GM18498 (cell line): ENCODE data around the gene OSBPL2.

Source experiments
- ATAC-seq: cut with Tn5 transposase; IDR thresholded peaks from one replicate; pipeline ENCODE4 v1.9.1; 2021; ENCODE audit warnings: mild to moderate bottlenecking, moderate library complexity; ENCODE audit not compliant: unreplicated experiment

Gene OSBPL2

DNA sequence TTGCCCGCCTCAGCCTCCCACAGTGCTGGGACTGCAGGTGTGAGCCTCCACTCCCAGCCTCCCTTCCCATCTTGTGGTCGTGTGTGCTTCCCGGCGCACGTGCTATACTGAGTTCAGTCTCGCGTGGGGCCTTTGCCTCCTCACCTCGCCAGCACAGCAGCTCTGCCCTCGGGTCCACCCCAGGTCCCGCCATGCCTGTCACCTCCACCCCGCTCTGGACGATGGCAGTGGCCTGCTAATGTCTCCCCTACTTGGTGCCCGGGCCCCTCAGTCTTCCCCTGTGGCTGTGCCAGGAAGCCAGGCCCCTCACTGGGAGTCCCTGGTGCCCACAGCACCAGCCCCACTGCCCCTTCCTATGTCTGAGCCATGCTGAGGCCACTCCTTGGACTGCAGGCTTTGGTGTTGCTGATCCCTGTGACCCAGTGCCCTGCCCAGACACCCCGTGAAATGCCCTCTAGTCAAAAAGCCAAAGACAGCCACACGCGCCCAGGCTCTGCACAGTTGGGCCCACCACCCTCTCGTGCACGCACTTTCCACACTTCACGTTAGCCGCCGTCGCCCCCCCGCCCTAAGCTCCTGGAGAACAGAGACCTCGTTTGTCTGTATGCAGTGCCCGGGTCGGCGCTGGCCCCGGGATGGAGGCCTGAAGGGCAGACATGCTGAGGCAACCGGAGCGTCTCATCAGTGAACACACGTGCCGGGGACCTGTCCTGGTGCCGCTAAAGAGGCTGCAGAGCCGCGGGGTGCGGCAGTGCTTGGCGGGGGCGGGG lies 32.5 kb upstream of the OSBPL2 start:
- no peak for ATAC-seq

DNA sequence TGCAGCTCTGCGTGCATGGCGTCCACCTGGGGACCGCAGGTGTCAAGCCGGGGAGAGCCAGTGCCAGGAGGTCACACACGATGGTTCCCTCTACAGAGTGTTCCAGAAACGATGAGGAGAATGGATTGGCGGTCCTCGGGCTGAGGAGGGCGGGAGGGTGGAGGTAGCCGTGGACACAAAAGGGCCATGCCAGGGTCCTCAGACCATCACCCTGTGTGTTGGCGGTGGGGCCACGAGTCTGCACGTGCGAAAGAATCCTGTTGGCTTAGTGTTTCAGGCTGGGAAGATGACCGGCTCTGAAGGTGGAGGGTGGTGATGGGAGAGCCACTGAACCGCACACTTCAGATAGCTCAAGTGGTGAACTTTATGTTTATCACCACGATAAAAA lies 31.9 kb upstream of the OSBPL2 start:
- ATAC-seq: no peak

DNA sequence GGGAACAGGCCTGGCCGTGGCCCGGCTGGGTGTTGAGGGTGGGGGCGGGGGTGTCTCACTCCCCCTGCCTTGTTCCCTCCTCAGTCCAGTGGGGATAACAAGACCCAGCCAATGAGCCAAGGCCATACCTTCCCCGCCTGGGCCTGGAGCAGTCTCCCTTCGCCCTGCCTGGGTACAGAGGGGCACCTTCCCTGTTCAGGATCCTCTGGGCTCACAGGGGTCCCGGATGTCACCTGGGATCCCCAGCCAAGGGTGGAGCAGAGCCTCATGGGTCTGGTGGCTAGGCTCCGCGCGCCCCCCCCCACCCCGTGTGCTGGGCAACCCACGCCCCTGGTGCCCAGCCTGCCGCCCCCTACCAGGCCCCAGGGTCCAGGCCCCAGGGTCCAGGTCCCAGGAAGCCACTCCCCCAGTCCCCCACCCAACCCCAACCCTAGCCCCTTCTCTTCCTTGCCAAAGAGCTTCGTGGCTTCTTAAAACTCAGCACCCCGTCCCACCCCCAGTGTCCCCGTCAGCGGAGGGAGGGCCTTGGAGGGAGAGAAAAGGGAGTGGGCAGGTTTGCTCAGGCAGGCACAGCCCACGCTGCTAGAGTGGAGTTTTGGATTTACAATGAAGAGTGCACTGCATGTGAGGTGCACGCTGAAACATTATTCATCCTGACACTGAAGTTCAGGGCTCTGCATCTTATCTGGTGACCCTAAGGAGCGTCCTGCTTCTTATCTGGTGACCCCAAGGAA lies 30.1 kb upstream of the OSBPL2 start:
- ATAC-seq: no peak

DNA sequence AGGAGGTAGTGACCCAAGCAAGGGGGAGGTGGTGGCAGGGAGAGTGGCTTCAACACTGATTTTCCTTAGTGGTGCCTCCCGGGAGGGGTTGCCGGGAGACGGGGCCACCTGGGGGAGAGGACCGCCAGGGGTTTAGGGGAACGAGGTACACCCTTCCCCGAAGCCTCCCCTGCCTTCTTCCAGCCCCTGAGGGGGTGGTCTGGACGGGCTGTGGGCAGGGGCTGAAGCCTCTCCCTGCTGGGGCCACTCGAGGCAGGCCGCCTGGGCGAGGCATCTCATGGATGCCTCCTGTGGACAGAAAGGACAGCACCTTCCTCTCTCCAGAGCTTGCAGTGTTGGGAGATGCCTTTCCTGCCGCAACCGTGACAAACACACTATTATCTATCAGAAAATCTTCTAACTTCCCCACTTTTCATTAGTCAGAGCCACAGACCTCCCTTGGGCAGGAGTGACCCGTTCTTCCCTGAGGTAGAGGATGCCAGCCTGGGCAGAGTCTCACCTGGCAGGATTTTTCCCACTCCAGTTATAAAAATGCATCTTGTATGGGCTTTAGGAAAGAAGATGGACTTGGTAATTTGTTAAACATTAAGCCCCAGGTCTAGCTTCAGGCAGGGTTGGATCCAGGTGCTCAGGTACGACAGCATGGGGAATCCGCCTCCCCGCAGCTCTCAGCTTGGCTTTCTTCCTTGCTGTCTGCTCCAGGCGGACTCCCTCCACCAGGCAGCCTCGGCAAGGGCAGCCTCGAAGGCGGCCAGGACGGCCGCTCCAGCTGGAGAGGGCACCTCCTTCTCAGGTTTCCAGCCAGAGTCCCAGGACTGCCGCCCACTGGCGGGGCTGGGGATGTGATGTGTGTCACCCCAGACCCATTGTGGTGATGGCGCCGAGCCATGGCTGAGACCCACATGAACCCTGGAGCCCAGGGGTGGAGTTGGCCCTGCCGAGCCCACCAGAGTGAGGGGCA lies 29.2 kb upstream of the OSBPL2 start:
- no peak for ATAC-seq

DNA sequence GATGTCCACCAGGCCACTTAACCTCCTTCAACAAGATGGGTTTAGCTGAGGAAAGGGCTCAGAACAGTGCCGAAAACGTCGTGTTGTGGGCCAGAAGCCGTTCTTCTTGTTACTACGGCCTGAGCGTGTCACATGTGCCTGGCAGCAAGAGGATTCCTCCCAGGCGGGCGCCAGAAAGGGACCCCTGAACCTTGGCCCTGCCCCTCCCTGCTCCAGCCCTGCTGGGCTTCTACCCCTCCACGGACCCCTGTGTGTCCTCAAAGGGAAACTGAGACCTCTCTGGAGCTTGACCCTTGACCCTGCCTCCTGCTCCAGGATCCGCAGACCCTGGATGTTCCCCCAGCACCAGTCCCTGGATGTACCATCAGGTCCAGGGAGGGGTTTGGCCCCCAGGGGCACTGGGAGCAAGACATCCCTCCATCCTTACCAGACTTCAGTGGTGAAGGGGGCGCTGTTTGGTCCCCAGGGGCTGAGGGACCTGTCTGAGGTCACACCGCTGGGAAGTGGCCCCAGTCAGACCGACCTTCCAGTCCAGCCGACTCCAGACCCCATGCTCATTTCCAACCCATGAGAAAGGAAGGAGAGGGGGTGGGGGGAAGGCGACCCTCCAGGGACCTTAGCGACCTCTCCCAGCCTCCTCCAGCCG lies 28.3 kb upstream of the OSBPL2 start:
- ATAC-seq: no peak

DNA sequence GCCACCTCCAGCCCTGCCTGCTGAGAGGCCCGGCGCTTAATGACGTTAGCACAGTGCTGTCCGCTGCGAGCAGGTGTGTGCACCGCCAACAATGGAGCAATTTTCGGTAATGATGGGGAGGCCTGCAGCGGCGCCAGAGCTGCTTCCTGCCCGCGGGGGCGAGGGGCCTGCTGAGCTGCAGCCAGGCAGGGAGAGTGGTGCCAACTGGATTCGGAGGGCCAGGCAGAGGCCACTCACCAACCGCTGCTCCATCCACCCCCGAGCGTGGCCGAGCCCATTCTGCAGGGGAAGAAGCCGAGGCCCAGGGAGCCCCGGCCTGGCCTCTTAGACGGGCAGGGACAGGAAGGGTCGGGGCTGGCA lies 27.8 kb upstream of the OSBPL2 start:
- ATAC-seq: no peak

DNA sequence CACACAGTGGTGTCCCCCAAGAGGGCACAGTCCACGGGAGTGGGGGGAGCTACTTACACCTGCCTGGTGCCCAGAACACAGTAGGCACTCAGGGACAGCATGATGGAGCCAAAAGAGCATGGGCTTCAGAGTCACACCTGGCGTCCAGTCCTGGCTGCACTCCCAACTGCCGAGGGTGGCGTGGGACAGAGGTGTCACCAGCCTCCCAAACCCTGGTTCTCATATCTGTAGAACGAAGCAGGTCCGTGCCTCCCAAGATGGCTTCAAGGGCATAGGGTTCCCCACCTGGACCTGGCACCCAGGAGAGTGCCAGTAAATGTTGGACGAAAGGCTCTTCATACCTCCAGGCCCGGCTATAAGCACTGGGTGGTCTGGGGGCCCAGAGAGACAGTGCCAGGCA lies 27.1 kb upstream of the OSBPL2 start:
- ATAC-seq: no peak

DNA sequence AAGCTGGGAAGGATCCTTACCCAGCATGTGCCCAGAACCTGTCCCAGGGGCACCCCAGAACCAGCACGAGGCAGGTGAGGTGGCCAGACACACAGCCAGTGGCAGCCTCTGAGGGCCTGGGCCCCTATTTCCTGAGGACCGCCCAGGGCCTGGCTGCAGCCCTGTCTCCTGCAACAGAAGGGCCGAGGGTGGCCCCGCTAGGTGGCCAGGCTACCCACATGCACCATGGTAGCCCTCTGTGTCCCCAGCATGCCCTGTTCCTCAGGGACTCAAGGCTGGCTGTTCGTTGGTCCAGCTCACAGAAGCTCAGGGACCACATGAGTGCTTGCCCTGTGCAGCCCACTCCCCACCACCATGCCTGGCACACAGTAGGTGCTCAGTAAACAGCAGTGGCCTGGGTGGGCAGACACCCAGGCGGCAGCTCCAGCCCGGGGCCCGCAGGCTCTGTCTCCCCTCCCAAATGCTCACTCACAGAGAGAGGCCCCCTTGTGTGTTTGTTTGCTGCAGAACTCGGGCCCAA lies 26.5 kb upstream of the OSBPL2 start:
- ATAC-seq: no peak

DNA sequence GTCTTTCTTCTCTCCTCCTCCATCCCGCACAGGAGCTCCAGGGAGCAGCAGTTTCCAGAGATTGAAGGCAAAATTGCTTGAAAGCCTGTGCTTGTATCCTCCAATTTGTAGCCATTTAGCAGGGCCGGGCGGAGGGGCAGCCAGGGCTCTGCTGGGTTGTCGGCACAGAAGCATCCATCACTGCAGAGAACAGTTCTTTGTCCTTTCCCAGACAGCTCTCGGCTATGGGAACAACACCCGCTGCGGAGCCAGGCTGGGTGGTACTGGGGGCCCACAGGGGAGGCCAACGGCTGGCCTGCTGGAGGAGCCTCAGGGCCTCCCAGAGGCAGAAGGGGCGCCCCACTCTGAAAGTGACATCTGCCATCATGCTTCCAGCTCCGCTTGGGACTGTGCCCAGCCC lies 26.0 kb upstream of the OSBPL2 start:
- no peak for ATAC-seq

DNA sequence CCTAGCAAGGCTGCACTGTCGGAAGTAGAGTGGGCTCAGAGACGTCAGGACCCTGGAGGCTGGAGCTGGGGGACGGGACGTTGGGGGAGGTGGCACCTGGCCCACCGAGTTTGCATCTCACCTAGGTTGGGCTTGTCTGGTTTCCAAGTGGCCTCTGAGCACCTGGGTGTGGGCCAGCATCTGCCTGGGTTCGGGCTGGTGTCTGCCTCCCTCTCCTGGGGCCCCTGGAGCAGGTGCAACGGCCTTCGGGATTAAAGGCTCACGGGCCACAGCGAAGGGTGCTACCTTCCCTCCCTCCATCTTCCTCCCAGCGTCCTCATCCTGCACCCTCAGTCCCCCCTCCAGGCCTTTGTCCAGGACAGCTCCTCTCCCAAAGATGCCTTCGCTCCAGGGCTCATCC lies 24.3 kb upstream of the OSBPL2 start:
- ATAC-seq: no peak

DNA sequence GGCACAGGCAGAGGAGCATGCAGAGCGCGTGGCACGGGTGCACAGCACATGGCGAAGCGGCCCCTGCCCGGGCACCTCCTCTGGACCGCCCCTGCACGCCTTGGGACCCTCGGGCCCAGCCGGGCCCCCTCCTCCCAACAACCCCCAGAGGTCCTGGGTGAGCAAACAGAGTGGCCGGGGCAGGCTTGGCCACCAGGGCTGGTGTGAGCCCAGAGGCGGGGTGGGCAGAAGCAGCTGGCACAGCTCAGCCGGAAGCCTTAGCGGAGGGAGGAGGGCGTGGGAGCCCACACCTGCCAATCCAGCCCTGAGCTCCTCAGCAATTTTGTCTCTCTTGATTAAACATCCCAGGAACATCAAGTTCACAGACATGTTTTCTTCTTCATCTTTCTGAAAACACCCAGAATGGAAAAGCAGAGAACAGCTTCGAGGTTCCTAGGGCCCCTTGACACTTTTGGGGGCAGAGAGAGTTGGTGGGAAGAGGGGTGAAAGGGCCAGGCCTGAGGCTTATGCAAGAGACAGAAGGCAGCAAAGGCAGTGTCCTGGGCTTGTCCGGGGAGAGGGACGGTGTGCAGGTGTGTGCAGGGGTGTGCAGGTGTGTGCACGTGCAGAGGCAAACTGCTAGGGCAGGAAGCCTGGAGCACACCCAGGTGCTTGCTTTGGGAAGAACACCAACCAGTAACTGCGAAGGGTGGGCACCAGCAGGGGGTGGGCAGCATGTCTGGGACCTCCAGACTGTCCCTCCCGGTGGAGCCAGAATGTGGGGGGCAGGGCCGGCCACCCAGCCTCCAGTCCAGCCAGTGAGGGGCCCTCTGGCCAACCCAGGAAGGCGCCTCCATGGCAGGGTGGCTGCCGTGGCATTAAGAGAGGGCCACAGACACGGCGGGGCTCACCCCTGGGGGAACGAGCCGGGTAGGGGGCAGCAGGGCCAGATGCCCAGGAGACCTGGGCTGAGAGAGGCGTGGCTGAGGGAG lies 23.0 kb upstream of the OSBPL2 start:
- ATAC-seq: no peak

DNA sequence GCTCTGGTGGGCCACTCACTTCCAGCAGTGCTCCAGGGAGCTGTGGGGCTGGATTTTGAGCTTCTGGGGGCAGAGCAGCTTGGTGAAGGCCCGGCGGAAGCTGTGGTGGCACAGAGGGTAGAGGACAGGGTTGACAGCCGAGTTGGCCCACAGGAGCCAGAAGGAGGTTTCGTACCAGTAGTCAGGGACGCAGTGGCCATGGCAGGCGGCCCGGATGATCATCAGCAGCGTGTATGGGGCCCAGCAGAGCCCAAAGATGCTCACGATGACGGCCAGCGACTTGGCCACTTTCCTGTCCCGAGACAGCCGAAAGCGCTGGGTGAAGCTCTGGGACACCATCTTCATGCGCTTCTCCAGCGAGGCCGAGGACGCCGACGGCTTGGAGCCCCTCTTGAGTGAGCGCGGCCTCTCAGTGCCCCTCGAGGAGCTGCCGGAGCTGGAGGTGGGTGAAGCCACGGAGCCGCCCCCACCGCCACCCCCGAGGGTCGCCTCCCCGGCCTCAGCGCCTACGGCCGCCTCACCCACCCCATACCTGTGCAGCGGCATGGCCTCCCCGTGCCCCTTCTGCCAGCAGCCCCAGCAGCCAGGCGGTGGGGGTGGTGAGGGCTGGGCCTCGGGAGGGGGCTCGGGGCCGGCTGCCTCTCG lies 22.2 kb upstream of the OSBPL2 start:
- no peak for ATAC-seq

DNA sequence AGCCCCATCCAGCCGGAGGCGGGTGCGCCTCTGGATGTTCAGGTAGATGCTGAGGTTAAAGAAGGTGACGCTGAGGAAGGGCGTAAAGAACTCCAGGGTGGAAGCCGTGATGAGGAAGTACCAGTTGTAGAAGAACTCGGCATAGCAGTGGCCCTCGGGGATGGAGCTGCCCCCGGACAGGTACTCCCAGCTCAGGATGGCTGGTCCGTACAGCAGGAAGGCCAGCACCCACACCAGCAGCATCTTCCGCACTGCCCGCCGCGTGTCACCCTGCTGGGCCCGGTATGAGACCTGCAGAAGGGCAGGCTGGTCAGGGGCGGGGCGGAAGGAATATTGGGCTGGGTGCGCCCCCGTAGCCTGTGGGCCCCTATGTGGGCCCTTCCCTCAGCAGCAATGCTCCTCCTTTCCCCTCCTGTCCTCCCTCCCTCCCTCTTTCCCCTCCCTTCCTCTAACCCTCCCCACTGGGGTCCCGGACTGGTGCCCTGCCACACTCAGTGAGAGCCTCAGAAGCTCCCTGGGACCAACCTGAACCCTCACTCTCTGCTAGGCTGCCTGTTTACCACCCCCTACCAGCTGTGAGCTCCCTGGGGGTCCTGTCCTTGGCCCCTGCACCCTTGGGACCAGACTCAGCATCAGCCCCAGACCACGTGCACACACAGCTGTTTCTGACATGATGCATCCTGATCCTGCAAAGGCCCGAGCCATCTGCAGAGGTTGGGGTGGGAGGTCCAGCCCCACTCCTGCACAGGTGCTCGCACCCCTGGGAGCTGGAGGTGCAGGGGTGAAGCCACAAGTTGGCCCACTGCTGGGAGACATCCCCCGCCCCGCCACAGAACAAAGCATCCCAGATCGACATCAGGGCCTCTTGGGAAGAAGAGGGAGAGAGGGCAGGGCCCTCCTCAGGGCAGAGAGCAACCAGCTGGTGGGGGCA lies 21.4 kb upstream of the OSBPL2 start:
- no peak for ATAC-seq

DNA sequence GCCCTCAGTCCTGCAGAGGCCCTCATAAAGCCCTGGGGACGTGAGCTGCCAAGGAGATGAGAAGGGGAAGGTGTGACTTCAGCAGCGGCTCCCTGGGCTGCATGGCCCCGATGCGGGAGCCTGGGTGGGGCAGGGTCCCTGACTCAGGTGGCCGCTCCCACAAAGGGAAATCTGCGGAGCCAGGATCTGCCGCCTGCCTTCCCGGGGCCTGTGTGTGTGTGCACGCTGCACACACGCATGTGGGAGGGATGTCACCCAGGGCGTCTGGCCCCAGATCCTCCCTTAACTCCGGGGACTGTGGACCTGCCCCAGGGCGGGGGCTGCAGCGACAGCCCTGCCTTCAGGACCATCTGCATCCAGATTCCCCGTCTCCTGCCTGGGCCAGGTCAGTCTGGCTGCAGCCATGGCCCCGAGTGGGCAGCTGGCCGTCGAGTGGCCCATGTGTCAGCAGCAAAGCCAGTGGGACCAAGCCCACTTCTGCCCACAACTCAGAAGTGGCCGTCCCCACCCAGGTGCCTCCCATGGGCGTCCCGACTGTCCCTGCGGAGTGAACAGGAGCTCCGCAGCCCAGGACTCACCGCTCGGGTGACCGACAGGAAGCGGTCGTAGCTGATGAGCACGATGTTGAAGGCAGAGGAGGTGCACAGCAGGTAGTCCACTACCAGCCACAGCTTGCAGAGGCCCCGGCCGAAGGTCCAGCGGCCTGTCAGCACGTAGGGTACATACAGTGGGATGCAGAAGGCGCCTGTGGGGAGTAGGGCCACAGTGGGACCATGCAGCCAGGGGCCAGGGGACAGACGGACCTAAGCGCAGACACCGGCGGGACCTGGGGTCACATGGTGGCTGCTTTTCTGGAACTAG lies 20.2 kb upstream of the OSBPL2 start:
- no peak for ATAC-seq

DNA sequence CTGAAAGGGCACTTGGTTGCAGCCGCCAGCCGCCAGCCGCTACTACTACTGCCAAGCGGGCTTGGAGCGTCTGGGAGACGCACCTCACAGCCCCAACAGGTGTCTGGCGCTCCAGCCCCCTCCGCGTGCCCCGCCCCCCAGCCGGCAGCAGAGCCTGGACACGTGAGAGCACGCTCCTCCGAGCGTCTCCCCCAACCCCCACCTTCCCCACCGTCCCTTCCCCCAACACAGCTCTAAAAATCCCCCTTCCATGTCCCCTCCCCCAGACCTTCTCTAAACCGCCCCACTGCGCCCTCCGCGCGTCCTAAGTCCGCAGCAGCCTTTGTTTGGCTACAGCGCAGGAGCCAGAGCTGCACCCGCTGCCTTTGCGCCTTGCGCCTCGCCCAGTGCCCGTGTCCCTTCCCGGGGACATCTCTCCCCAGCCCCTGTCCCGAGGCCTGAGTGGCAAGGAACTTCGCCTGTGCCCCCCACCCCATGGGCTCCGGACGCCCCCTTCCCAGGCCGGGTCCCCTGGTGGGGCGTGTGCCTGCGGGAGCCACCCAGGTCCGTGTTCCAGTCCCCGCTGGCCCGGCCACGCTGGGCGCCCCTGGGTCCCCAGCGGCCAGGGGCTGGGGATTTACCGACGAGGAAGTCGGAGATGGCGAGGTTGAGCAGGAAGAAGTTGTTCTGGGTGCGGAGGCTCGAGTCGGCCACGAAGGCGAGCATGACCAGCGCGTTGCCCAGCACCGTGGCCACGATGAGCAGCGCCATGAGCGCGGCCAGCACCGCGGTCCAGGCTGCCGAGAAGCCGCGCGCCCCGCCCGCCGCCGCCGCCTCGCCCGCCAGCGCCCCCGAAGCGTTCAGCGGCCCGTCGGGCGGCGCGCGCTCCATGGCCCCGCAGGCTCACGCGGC lies 19.0 kb upstream of the OSBPL2 start:
- ATAC-seq: no peak

DNA sequence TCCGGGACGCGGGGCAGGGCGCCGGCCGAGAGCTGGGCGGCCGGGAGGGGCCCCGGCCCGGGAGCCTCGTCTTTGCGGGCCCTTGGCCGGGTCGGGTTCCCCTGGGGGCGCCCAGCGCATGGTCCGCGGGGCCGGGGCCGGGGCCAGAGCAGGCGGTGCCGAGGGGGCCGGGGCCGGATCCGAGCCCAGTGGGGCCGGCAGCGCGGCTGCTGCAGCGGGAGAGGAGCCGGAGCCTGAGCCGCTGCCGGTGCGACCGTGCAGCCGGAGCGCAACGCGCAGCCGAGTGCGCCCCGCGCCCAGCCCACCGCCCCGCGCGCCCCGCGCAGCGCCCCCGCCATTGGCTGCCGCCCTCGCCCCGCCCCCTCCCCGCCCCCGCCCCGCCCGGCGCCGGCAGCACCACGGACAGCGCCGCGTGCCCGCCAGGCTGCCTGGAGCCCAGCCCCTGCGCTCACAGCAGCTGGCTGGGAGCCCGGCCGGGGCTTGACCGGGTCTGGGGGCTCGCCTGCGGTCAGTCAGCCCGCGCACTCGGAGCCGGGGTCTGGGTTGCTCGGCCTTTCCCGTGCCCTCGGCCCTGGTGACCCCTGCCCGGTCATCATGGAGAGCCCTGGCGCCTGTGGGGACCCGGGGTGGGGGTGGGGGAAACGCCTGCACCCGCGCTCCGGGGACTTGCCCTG lies 18.2 kb upstream of the OSBPL2 start, which contains the start of gene HRH3:
HRH3 (minus strand) TSS at position 287 of the 674 bp plus-strand sequence. CDS start 308 bp downstream, outside the sequence.
- ATAC-seq: peak; percentile 47
